K562 (cell line): ENCODE results near the gene ZNF488. TPM values are rescaled to one million over a fixed set of nuclear protein-coding genes. Genes with fewer than 3 reads are reported as not detected.
A peak's percentile ranks its signal among the peaks of the same experiment; 100 is the strongest.

Experiments
- BCLAF1 ChIP-seq, 2 experiments: fragments of 450-650 bp in 1 of 2; IDR thresholded peaks; 2 replicates each; pipeline ENCODE4 v1.6.1; 2011 to 2017; ENCODE audit warnings: low read depth in 2 of 2, antibody characterized with exemption in 1 of 2, borderline replicate concordance in 1 of 2, low read length in 1 of 2, mild to moderate bottlenecking in 1 of 2, mixed read lengths in 1 of 2; ENCODE audit not compliant: control insufficient read depth in 1 of 2
- BRCA1 ChIP-seq, 2 experiments: fragments of 450-650 bp in 1 of 2; sonication (generic) in 1 of 2; formaldehyde crosslinking in 1 of 2; IDR thresholded peaks; 2 replicates each; pipeline versions ENCODE4 v1.5.0 to v1.6.1; 2017 to 2020; ENCODE audit warnings: mild to moderate bottlenecking in 1 of 2, missing genetic modification reagents in 1 of 2
- CBFA2T3 ChIP-seq: fragments of 450-650 bp; IDR thresholded peaks from 2 replicates; pipeline ENCODE4 v1.6.1; 2017
- ESRRA ChIP-seq: fragments of 450-650 bp; IDR thresholded peaks from 2 replicates; pipeline ENCODE4 v1.6.1; 2014; ENCODE audit warnings: low read depth, mild to moderate bottlenecking, moderate library complexity, borderline replicate concordance
- ETS2 ChIP-seq: IDR thresholded peaks from 2 replicates; pipeline ENCODE4 v1.6.1; 2016; ENCODE audit warnings: borderline replicate concordance, missing genetic modification characterization, mild to moderate bottlenecking, moderate library complexity, missing compliant biosample characterization; ENCODE audit not compliant: poor library complexity, severe bottlenecking
- KDM4B ChIP-seq, 2 experiments: fragments of 450-650 bp in 1 of 2; sonication (generic) in 1 of 2; IDR thresholded peaks; 2 replicates each; pipeline ENCODE4 v1.6.1; 2016 to 2017; ENCODE audit warnings: borderline replicate concordance in 2 of 2, antibody characterized with exemption in 1 of 2, low read depth in 1 of 2, mild to moderate bottlenecking in 1 of 2
- NFATC3 ChIP-seq: fragments of 450-650 bp; IDR thresholded peaks from 2 replicates; pipeline ENCODE4 v1.6.1; 2017; ENCODE audit warnings: mild to moderate bottlenecking
- NFE2L1 ChIP-seq: fragments of 450-650 bp; IDR thresholded peaks from 2 replicates; pipeline ENCODE4 v1.6.1; 2016; ENCODE audit warnings: missing genetic modification characterization, low read depth, mild to moderate bottlenecking, missing compliant biosample characterization, moderate library complexity, borderline replicate concordance
- PHF21A ChIP-seq: fragments of 450-650 bp; IDR thresholded peaks from 2 replicates; pipeline ENCODE4 v1.6.1; 2017; ENCODE audit warnings: low read depth, borderline replicate concordance
- PTBP1 ChIP-seq: fragments of 200-400 bp; formaldehyde crosslinking; IDR thresholded peaks from 2 replicates; pipeline ENCODE4 v1.6.1; 2017; ENCODE audit warnings: low read depth, low read length
- RBBP5 ChIP-seq: fragments of 200-600 bp; sonication (generic); IDR thresholded peaks from 2 replicates; pipeline ENCODE4 v1.6.1; 2012; ENCODE audit warnings: borderline replicate concordance, mild to moderate bottlenecking, low read length, control low read depth, inconsistent platforms; ENCODE audit not compliant: insufficient read depth, poor library complexity, severe bottlenecking
- RFX5 ChIP-seq: IDR thresholded peaks from 2 replicates; pipeline ENCODE4 v1.6.1; 2011; ENCODE audit warnings: low read depth, mild to moderate bottlenecking, improper control_type of control experiment, low read length
- RNF219 ChIP-seq: fragments of 250-450 bp; sonication (Bioruptor Pico); IDR thresholded peaks from 2 replicates; pipeline ENCODE4 v1.5.0; 2022; ENCODE audit warnings: mild to moderate bottlenecking
- SIN3B ChIP-seq: fragments of 450-650 bp; IDR thresholded peaks from 2 replicates; pipeline ENCODE4 v1.6.1; 2017; ENCODE audit warnings: low read depth, mild to moderate bottlenecking, moderate library complexity
- SMARCE1 ChIP-seq: fragments of 450-650 bp; IDR thresholded peaks from 2 replicates; pipeline ENCODE4 v1.7.1; 2016; ENCODE audit warnings: mild to moderate bottlenecking
- SMC3 ChIP-seq: conservative IDR thresholded peaks from 2 replicates; pipeline ENCODE4 v1.6.1; 2011; ENCODE audit warnings: low read depth, low read length, improper control_type of control experiment; ENCODE audit not compliant: insufficient read depth
- SREBF1 ChIP-seq: fragments of 150-350 bp; IDR thresholded peaks from 2 replicates; pipeline ENCODE4 v1.6.1; 2014; ENCODE audit warnings: antibody characterized with exemption, low read depth, low read length, borderline replicate concordance
- TCF3 ChIP-seq: sonication (generic); formaldehyde crosslinking; IDR thresholded peaks from 2 replicates; pipeline ENCODE4 v1.4.0; 2020; ENCODE audit warnings: mild to moderate bottlenecking, missing genetic modification reagents
- ZFP36 ChIP-seq: fragments of 150-350 bp; IDR thresholded peaks from 2 replicates; pipeline ENCODE4 v1.6.1; 2018; ENCODE audit warnings: low read length, low read depth; ENCODE audit not compliant: partially characterized antibody
- ZNF124 ChIP-seq: sonication (generic); formaldehyde crosslinking; IDR thresholded peaks from 2 replicates; pipeline ENCODE4 v1.8.1; 2022; ENCODE audit warnings: missing genetic modification reagents
- ZNF277 ChIP-seq: fragments of 250-450 bp; sonication (Bioruptor Pico); IDR thresholded peaks from 2 replicates; pipeline ENCODE4 v1.8.0; 2022; ENCODE audit warnings: inconsistent platforms, mild to moderate bottlenecking, moderate library complexity, borderline replicate concordance
- polyA plus RNA-seq, 8 experiments: library from polyadenylated mRNA; depleted of rRNA in 4 of 8; stranded (reverse) in 5 of 8; unstranded in 3 of 8; fragments of >200 nt; fragmentation: Nextera tagmentation in 2 of 8; fragmentation: Illumina TruSeq in 1 of 8; extraction: Ambion mirVana in 2 of 8; extraction: Trizol in 1 of 8; gene quantifications; 2 replicates each; pipeline versions ENCODE4 v1.2.1 to v1.2.3, GENCODE V29; 2011 to 2014; ENCODE audit warnings: inconsistent platforms in 1 of 8, missing spikeins in 1 of 8
- total RNA-seq, 7 experiments: library from RNA; depleted of rRNA in 6 of 7; stranded (reverse); fragments of >200 nt in 6 of 7; fragmentation: Illumina TruSeq in 2 of 7; extraction: Trizol in 2 of 7; gene quantifications; 2 replicates each; pipeline versions ENCODE4 v1.2.1 to v1.2.3, GENCODE V29; 2011 to 2021; ENCODE audit warnings: low replicate concordance in 1 of 7

The ZNF488 gene
- total and polyA plus RNA-seq, 9 of the 15 experiments (the other 6 are each of a cell fraction or from before 2014, with no cell fraction given): 0.03 to 0.09 (median 0.05) TPM; not detected in 3

- TF ChIP-seq KDM4B (IDR thresholded peaks at IDR 0.05; ENCODE audit: borderline replicate concordance in 2 of 2, low read depth in 1 of 2) (no peak), SREBF1 (no peak), ZFP36 (peak; percentile 21), ZNF124 (no peak), ETS2 (tag) (no peak), BRCA1 (IDR thresholded peaks at IDR 0.05) (no peak), BRCA1 (CRISPR knock-in tag; IDR thresholded peaks at IDR 0.05) (no peak), TCF3 (peak; percentile 86), SIN3B (no peak), RNF219 (CRISPR knock-in tag) (no peak), NFATC3 (no peak), NFE2L1 (no peak), SMC3 (no peak), CBFA2T3 (peak; percentile 92), SMARCE1 (peak; percentile 63), PTBP1 (no peak), ZNF277 (CRISPR knock-in tag) (no peak), RFX5 (no peak), BCLAF1 (IDR thresholded peaks at IDR 0.05; ENCODE audit: borderline replicate concordance in 1 of 2, control insufficient read depth in 1 of 2, low read depth in 2 of 2, low read length in 1 of 2) (no peak), RBBP5 (no peak), PHF21A (no peak), ESRRA (peak; percentile 36; the same call in 1 of the 2 replicates)
Observed at GRCh38 chr10:47322300-47323061, 61.6 kb downstream of the ZNF488 start, which contains the start of gene GDF2 (continued).
